Fibroblast of pulmonary artery (primary cell): ENCODE data around the gene SULF2.

ENCODE experiments used
- DNase-seq: peaks from one replicate; pipeline ENCODE4 v3.0.0-alpha.2; 2010; ENCODE audit warnings: low read depth
- H3K4me3 ChIP-seq: replicated peaks from 2 replicates; pipeline ENCODE4 v1.5.1; 2011; ENCODE audit warnings: low read depth, mild to moderate bottlenecking, control low read depth, low read length, moderate library complexity
- CTCF ChIP-seq: IDR thresholded peaks from 2 replicates; pipeline ENCODE4 v1.5.1; 2011; ENCODE audit warnings: mild to moderate bottlenecking, control low read depth, low read length, inconsistent platforms; ENCODE audit errors: missing control alignments

SULF2 gene

GRCh38 chr20:47701612-47702011, 83.7 kb downstream of the SULF2 start:
- TF ChIP-seq CTCF, result no peak
- H3K4me3 ChIP-seq, result no peak overlapping the region
- DNase-seq, result no peak

- no peak for DNase-seq
- no peak overlapping the region for H3K4me3 ChIP-seq
- no peak for TF ChIP-seq CTCF
These were observed 85.0 kb downstream of the SULF2 start for GRCh38 chr20:47700327-47700726.

- no peak for TF ChIP-seq CTCF
- H3K4me3 ChIP-seq, result no peak overlapping the region
- no peak for DNase-seq
These were observed 85.5 kb downstream of the SULF2 start for GRCh38 chr20:47699818-47700217.

- H3K4me3 ChIP-seq, result no peak overlapping the region
- DNase-seq, result no peak
- no peak for TF ChIP-seq CTCF
These were observed 87.1 kb downstream of the SULF2 start for GRCh38 chr20:47698142-47698541.

GRCh38 chr20:47696856-47697255, 88.4 kb downstream of the SULF2 start:
- no peak for DNase-seq
- TF ChIP-seq CTCF, result no peak
- no peak overlapping the region for H3K4me3 ChIP-seq

GRCh38 chr20:47694021-47694818, 91.1 kb downstream of the SULF2 start:
- TF ChIP-seq CTCF, result no peak
- DNase-seq, result no peak
- H3K4me3 ChIP-seq, result no peak overlapping the region

GRCh38 chr20:47691625-47692024, 93.7 kb downstream of the SULF2 start:
- H3K4me3 ChIP-seq, result no peak overlapping the region
- DNase-seq, result peak; percentile 42
- no peak for TF ChIP-seq CTCF
